Upper lobe of right lung (tissue), 1 donor: ENCODE data around the gene CNTNAP2. TPM values are rescaled to one million over a fixed set of nuclear protein-coding genes. Genes with fewer than 3 reads are reported as not detected.

Experiments used
- ATAC-seq: fragments of 200-7000 bp; cut with Tn5 transposase; one replicate; pipeline ENCODE4 v1.9.1; 2020; ENCODE audit warnings: mild to moderate bottlenecking, moderate library complexity
- DNase-seq: peaks from one replicate; pipeline ENCODE4 v3.0.0-alpha.2; 2020
- H3K27ac ChIP-seq: fragments of 200-600 bp; one replicate; pipeline ENCODE4 v1.8.0; 2022
- H3K27me3 ChIP-seq: fragments of 200-600 bp; one replicate; pipeline ENCODE4 v1.8.0; 2022; ENCODE audit warnings: mild to moderate bottlenecking
- H3K36me3 ChIP-seq: fragments of 200-600 bp; one replicate; pipeline ENCODE4 v1.8.0; 2022
- H3K4me1 ChIP-seq: fragments of 200-600 bp; one replicate; pipeline ENCODE4 v1.8.0; 2022
- H3K4me3 ChIP-seq: fragments of 200-600 bp; one replicate; pipeline ENCODE4 v1.8.0; 2022; ENCODE audit warnings: mild to moderate bottlenecking
- H3K9me3 ChIP-seq: fragments of 200-600 bp; one replicate; pipeline ENCODE4 v1.8.0; 2022
- CTCF ChIP-seq: fragments of 200-600 bp; IDR thresholded peaks from one replicate; pipeline ENCODE4 v1.8.0; 2022; ENCODE audit warnings: antibody characterized with exemption
- intact Hi-C: fragments of 100-400 bp; cut with DNase I; formaldehyde crosslinking; loops from one replicate; pipeline ENCODE4 v1.11.0; 2022
- total RNA-seq: library from RNA; stranded (reverse); fragmentation: NEBNext Ultra II Directional; extraction: Animal tissue kit (Norgen Biotek cat#: 25700); gene quantifications from one replicate; pipeline ENCODE4 v1.2.1, GENCODE V29; 2021
- donor health status: DM: no; HTN: yes; CAD: no; lungs with severe emphysema.

CNTNAP2 gene
- total RNA-seq, 1 donor from 2014 or later = 0.41 TPM

- Histone ChIP-seq H3K4me3 (no peak overlapping the region), H3K27me3 (no peaks in the 10 kb centered on the region), H3K4me1 (no peaks in the 10 kb centered on the region), H3K36me3 (no peaks in the 10 kb centered on the region), H3K27ac (no peak overlapping the region), H3K9me3 (no peaks in the 10 kb centered on the region)
- no peak for TF ChIP-seq CTCF
- DNase-seq = no peak
- intact Hi-C loops = no loop called here
- ATAC-seq = no peak
Observed at GRCh38 chr7:147539685-147540084, 1423.1 kb downstream of the CNTNAP2 start.

- no peaks in the 10 kb centered on the region for H3K4me1 ChIP-seq
- ATAC-seq (no peak), DNase-seq (no peak)
- no peaks in the 10 kb centered on the region for H3K27me3 ChIP-seq
- intact Hi-C loops = no loop called here
- H3K9me3 ChIP-seq = no peaks in the 10 kb centered on the region
- no peak for TF ChIP-seq CTCF
- no peak overlapping the region for H3K27ac ChIP-seq
- no peak overlapping the region for H3K4me3 ChIP-seq
- H3K36me3 ChIP-seq = no peaks in the 10 kb centered on the region
Observed at GRCh38 chr7:147540743-147541142, 1424.1 kb downstream of the CNTNAP2 start.

GRCh38 chr7:147541261-147541660 lies 1424.7 kb downstream of the CNTNAP2 start:
- DNase-seq (no peak), ATAC-seq (no peak)
- TF ChIP-seq CTCF = no peak
- H3K4me1 ChIP-seq = no peaks in the 10 kb centered on the region
- intact Hi-C loops = no loop called here
- no peaks in the 10 kb centered on the region for H3K9me3 ChIP-seq
- no peak overlapping the region for H3K4me3 ChIP-seq
- H3K36me3 ChIP-seq = no peaks in the 10 kb centered on the region
- H3K27ac ChIP-seq = no peak overlapping the region
- H3K27me3 ChIP-seq = no peaks in the 10 kb centered on the region

GRCh38 chr7:147547252-147547897 lies 1430.8 kb downstream of the CNTNAP2 start:
- H3K27ac ChIP-seq = no peak overlapping the region
- H3K4me1 ChIP-seq = no peaks in the 10 kb centered on the region
- intact Hi-C loops = no loop called here
- DNase-seq = peak; percentile 65
- H3K27me3 ChIP-seq = no peaks in the 10 kb centered on the region
- ATAC-seq = peak; percentile 85
- no peaks in the 10 kb centered on the region for H3K36me3 ChIP-seq
- TF ChIP-seq CTCF = peak; percentile 47
- H3K4me3 ChIP-seq = no peak overlapping the region
- no peaks in the 10 kb centered on the region for H3K9me3 ChIP-seq

GRCh38 chr7:147556317-147556716 lies 1439.7 kb downstream of the CNTNAP2 start:
- no peak for DNase-seq
- intact Hi-C loops = no loop called here

More at GRCh38 chr7:147556317-147556716, 1439.7 kb downstream of the CNTNAP2 start:
- H3K27ac ChIP-seq = no peak overlapping the region
- H3K9me3 ChIP-seq = no peaks in the 10 kb centered on the region
- no peaks in the 10 kb centered on the region for H3K36me3 ChIP-seq
- no peak for TF ChIP-seq CTCF
- no peak for ATAC-seq
- no peak overlapping the region for H3K4me3 ChIP-seq
- no peaks in the 10 kb centered on the region for H3K27me3 ChIP-seq
- H3K4me1 ChIP-seq = no peaks in the 10 kb centered on the region
